Measurements from ENCODE around the gene CD2. TPM values are rescaled to one million over a fixed set of nuclear protein-coding genes. Genes with fewer than 3 reads are reported as not detected.
A peak's percentile ranks its signal among the peaks of the same experiment; 100 is the strongest.

The CD2 gene
- total RNA-seq, 1 experiment from 2014 or later, result not detected

DNA sequence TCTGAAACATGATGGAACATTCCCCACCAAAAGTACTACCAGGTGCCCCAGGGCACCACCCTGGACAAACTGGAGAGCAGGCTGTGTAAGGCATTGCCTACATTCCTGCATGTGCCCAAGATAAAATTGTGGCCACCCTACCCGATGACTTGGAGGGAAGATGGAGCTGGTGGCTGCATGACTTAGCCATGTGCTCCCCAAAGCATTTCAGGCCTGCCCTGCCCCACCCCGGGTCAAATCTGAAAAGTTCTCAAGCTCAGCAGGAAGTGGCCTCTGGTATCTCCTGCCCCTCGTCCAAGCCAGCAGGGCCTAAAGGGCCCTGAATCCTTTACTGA is 8.5 kb downstream of the CD2 start:
- intact Hi-C loops (cut with micrococcal nuclease), result no loop called here
- ChIA-PET CTCF (interaction anchor here (1.0 to 2.1 kb wide), 3 partner anchors 25 to 305 kb away, joined by 3 to 10 read pairs (median 3); no protein-coding TSS in a partner anchor), POLR2A (no interaction called here)
- Mint-ChIP-seq H3K27me3 (ENCODE audit: insufficient read depth, unreplicated experiment) (no peaks in the 10 kb centered on the region), H3K36me3 (ENCODE audit: insufficient read depth, unreplicated experiment) (no peaks in the 10 kb centered on the region), H3K4me1 (ENCODE audit: insufficient read depth, unreplicated experiment) (no peaks in the 10 kb centered on the region), H3K4me3 (ENCODE audit: unreplicated experiment) (no peak overlapping the region), H3K9me3 (ENCODE audit: unreplicated experiment) (no peaks in the 10 kb centered on the region), H3K27ac (ENCODE audit: low read depth, unreplicated experiment) (no peak overlapping the region)
- DNase-seq (ENCODE audit: unreplicated experiment), result no peak
- TF ChIP-seq, protein P1, sequence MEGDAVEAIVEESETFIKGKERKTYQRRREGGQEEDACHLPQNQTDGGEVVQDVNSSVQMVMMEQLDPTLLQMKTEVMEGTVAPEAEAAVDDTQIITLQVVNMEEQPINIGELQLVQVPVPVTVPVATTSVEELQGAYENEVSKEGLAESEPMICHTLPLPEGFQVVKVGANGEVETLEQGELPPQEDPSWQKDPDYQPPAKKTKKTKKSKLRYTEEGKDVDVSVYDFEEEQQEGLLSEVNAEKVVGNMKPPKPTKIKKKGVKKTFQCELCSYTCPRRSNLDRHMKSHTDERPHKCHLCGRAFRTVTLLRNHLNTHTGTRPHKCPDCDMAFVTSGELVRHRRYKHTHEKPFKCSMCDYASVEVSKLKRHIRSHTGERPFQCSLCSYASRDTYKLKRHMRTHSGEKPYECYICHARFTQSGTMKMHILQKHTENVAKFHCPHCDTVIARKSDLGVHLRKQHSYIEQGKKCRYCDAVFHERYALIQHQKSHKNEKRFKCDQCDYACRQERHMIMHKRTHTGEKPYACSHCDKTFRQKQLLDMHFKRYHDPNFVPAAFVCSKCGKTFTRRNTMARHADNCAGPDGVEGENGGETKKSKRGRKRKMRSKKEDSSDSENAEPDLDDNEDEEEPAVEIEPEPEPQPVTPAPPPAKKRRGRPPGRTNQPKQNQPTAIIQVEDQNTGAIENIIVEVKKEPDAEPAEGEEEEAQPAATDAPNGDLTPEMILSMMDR (IDR thresholded peaks at IDR 0.05; ENCODE audit: unreplicated experiment), result no peak
- BruUV-seq (replicated peaks), result no TSS peak

DNA sequence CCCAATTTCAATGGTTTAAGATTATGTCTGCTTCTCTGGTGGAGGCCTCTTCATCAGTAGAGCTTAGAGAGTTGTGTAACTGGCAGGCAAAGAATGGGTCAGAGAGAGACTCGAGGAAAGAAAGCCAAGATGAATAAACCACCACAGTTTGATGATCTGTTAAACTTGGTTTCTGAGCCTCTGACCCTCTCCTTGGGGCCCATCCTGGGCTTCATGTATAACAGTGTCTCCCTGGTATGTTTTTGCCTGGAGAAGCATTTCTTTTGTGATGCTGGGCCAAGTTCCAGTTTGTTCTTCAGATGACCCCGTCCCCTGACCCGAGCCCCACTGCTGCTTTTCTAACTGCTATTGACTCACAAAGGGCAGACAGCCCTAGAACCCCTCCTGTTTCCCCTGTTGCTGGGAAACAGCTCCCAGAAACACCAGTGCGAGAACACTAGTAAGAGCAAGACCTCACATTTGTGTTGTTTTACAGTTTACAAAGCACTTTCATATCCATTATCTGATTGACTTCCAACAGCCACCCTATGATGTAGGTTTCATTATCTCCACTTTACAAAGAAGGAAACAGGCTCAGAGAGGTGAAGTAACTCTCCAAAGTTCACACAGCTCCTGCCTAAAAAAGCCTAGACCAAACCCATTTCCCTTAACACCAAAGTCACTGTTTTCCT is 9.0 kb downstream of the CD2 start:
- no peak overlapping the region for H3K4me3 Mint-ChIP-seq (ENCODE audit: unreplicated experiment)
- no peak overlapping the region for H3K27ac Mint-ChIP-seq (ENCODE audit: low read depth, unreplicated experiment)
- no peak for DNase-seq (ENCODE audit: unreplicated experiment)
- H3K4me1 Mint-ChIP-seq (ENCODE audit: insufficient read depth, unreplicated experiment), result no peaks in the 10 kb centered on the region
- ChIA-PET POLR2A (no interaction called here), CTCF (interaction anchor here (1.1 to 2.1 kb wide), 2 partner anchors 26 to 252 kb away, joined by 3 to 10 read pairs; no protein-coding TSS in a partner anchor)
- H3K9me3 Mint-ChIP-seq (ENCODE audit: unreplicated experiment), result no peaks in the 10 kb centered on the region
- intact Hi-C loops (cut with micrococcal nuclease), result no loop called here
- no peaks in the 10 kb centered on the region for H3K27me3 Mint-ChIP-seq (ENCODE audit: insufficient read depth, unreplicated experiment)
- H3K36me3 Mint-ChIP-seq (ENCODE audit: insufficient read depth, unreplicated experiment), result no peaks in the 10 kb centered on the region
- BruUV-seq (replicated peaks), result no TSS peak
- TF ChIP-seq, protein P1 (IDR thresholded peaks at IDR 0.05; ENCODE audit: unreplicated experiment), result no peak

DNA sequence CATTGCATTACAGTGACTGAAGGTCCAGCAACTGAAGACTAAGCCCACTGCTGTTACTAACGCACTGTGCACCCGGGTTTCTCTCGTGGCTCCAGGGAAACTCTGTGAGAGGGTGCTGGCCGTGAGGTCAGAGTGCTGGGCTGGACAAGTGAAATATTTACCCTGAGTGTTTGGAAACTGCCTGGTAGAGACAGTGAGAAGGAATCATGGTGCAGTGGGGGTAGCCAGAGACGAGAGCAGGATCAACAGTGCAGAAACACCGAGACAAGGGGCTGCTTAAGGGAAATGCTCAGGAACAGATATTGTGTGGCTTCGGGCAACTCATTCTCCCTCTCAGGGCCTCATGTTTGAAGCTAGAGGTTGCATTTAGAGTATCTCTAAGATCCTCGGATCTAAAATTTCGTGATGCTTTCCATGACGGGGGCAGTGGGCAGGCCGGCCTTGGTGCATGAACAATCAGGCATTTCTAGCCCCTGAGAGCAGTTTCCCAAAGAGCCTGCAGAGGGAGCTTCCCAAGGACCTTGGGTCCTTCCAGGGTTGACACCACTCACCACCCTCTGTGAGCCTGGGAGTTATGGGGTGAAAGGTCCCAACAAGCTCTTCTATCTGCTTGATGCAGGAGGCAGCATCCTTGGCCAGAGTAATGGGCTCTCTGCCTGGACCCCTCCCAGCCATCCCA is 9.7 kb downstream of the CD2 start:
- TF ChIP-seq, protein P1 (IDR thresholded peaks at IDR 0.05; ENCODE audit: unreplicated experiment), result peak; percentile 26
- no peaks in the 10 kb centered on the region for H3K27me3 Mint-ChIP-seq (ENCODE audit: insufficient read depth, unreplicated experiment)
- H3K36me3 Mint-ChIP-seq (ENCODE audit: insufficient read depth, unreplicated experiment), result no peaks in the 10 kb centered on the region
- no peak overlapping the region for H3K4me3 Mint-ChIP-seq (ENCODE audit: unreplicated experiment)
- H3K4me1 Mint-ChIP-seq (ENCODE audit: insufficient read depth, unreplicated experiment), result no peaks in the 10 kb centered on the region
- no TSS peak for BruUV-seq (replicated peaks)
- intact Hi-C loops (cut with micrococcal nuclease), result no loop called here
- CTCF ChIA-PET, result interaction anchor here (0.7 to 2.1 kb wide), 3 partner anchors 9 to 115 kb away, joined by 3 to 10 read pairs (median 3); partner anchors contain the start of gene CD2
- H3K27ac Mint-ChIP-seq (ENCODE audit: low read depth, unreplicated experiment), result no peak overlapping the region
- DNase-seq (ENCODE audit: unreplicated experiment), result peak; percentile 47
- POLR2A ChIA-PET, result interaction anchor here (0.7 to 0.8 kb wide), 2 partner anchors 21 to 45 kb away, joined by 3 to 4 read pairs; no protein-coding TSS in a partner anchor
- H3K9me3 Mint-ChIP-seq (ENCODE audit: unreplicated experiment), result no peaks in the 10 kb centered on the region

DNA sequence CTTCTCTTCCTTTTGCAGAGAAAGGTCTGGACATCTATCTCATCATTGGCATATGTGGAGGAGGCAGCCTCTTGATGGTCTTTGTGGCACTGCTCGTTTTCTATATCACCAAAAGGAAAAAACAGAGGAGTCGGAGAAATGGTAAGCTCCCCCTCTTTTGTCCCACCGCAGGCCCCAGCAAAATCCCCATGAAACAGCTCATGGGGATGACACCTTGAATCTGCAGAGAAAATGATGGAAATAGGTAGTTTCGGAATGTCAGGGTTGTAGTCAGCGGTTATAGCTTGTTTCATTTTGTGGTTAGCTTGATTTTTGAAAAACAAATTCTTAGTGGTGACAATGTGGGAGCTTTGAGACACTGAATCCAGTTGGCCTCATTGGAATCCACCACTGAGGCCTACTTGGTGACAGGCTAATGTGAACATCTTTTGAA is 10.3 kb downstream of the CD2 start:
- BruUV-seq (replicated peaks), result no TSS peak
- TF ChIP-seq, protein P1 (IDR thresholded peaks at IDR 0.05; ENCODE audit: unreplicated experiment), result no peak
- ChIA-PET CTCF (interaction anchor here (0.7 to 2.1 kb wide), 3 partner anchors 10 to 114 kb away, joined by 3 to 10 read pairs (median 3); partner anchors contain the start of gene CD2), POLR2A (interaction anchor here (0.7 to 0.8 kb wide), 2 partner anchors 21 to 44 kb away, joined by 3 to 4 read pairs; no protein-coding TSS in a partner anchor)
- Mint-ChIP-seq H3K36me3 (ENCODE audit: insufficient read depth, unreplicated experiment) (no peaks in the 10 kb centered on the region), H3K27ac (ENCODE audit: low read depth, unreplicated experiment) (no peak overlapping the region), H3K4me3 (ENCODE audit: unreplicated experiment) (no peak overlapping the region), H3K9me3 (ENCODE audit: unreplicated experiment) (no peaks in the 10 kb centered on the region), H3K27me3 (ENCODE audit: insufficient read depth, unreplicated experiment) (no peaks in the 10 kb centered on the region), H3K4me1 (ENCODE audit: insufficient read depth, unreplicated experiment) (no peaks in the 10 kb centered on the region)
- intact Hi-C loops (cut with micrococcal nuclease), result no loop called here
- DNase-seq (ENCODE audit: unreplicated experiment), result no peak
